Small intestine (tissue), 7 donors: ENCODE results near the gene THOC1. TPM values are rescaled to one million over a fixed set of nuclear protein-coding genes. Genes with fewer than 3 reads are reported as not detected.

Source experiments
- DNase-seq, 2 donors: peaks; one replicate each; pipeline versions ENCODE4 v3.0.0 to v3.0.0-alpha.2; 2013
- FAIRE-seq: peaks from 2 replicates; lab custom pipeline; 2012; peaks lifted over from hg19 to GRCh38; lab: Jason Lieb, UNC
- H3K27ac ChIP-seq, 3 donors: one replicate each; pipeline ENCODE4 v1.5.1; 2013; ENCODE audit warnings: low read length in 2 of 3, mild to moderate bottlenecking in 2 of 3, control low read depth in 1 of 3, inconsistent platforms in 1 of 3, low read depth in 1 of 3, moderate library complexity in 1 of 3
- H3K27me3 ChIP-seq, 3 donors: one replicate each; pipeline ENCODE4 v1.6.1; 2013; ENCODE audit warnings: low read length in 3 of 3, inconsistent platforms in 1 of 3; ENCODE audit not compliant: control insufficient read depth in 3 of 3, insufficient read depth in 3 of 3
- H3K36me3 ChIP-seq, 3 donors: one replicate each; pipeline ENCODE4 v1.6.1; 2013; ENCODE audit warnings: low read length in 3 of 3, inconsistent platforms in 1 of 3, low read depth in 1 of 3, mild to moderate bottlenecking in 1 of 3, moderate library complexity in 1 of 3; ENCODE audit not compliant: control insufficient read depth in 3 of 3, insufficient read depth in 2 of 3
- H3K4me1 ChIP-seq, 3 donors: one replicate each; pipeline ENCODE4 v1.6.1; 2013; ENCODE audit warnings: low read length in 2 of 3, inconsistent platforms in 1 of 3, low read depth in 1 of 3, mild to moderate bottlenecking in 1 of 3, moderate library complexity in 1 of 3; ENCODE audit not compliant: control insufficient read depth in 3 of 3, insufficient read depth in 2 of 3
- H3K4me3 ChIP-seq, 3 donors: one replicate each; pipeline ENCODE4 v1.5.1; 2013; ENCODE audit warnings: low read length in 3 of 3, control low read depth in 1 of 3, inconsistent platforms in 1 of 3, low read depth in 1 of 3, mild to moderate bottlenecking in 1 of 3, moderate library complexity in 1 of 3
- H3K9me3 ChIP-seq, 2 donors: one replicate each; pipeline ENCODE4 v1.6.1; 2013; ENCODE audit warnings: low read depth in 1 of 2, low read length in 1 of 2; ENCODE audit not compliant: control insufficient read depth in 2 of 2, insufficient read depth in 1 of 2
- WGBS, 3 donors: extraction: QIAGEN DNeasy Blood & Tissue Kit; methylation state at CpG; one replicate each; pipeline ENCODE4 v1.1.7; 2013; 5-methylcytosine and 5-hydroxymethylcytosine counted together
- polyA plus RNA-seq, 4 donors: library from polyadenylated mRNA; stranded (reverse) in 3 of 4; unstranded in 1 of 4; fragments of 200-250 nt in 3 of 4; fragments of 120-200 nt in 1 of 4; gene quantifications; one replicate each; pipeline versions ENCODE4 v1.2.1 to v1.2.3, GENCODE V29; 2013
- donor health status: healthy with polysubstance abuse.
- donor health status: control.
- donor health status: control.
- donor health status: Bipolar disorder and iron deficiency.
- donor health status: healthy.

The THOC1 gene
- polyA plus RNA-seq, 4 donors: 20.5 to 53.6 (median 23.5) TPM

GRCh38 chr18:217532-218336, 50.1 kb downstream of the THOC1 start:
- FAIRE-seq: no peak
- H3K4me3 ChIP-seq: no peak overlapping the region
- WGBS, 3 donors: 85 to 89% (median 85%) methylated on average over 5 of the region's 5 CpGs

GRCh38 chr18:215448-216010, 52.3 kb downstream of the THOC1 start:
- H3K4me1 ChIP-seq: peaks cover 0 to 4% (median 0%) of the 10 kb centered on the region in 3 donors
- peaks cover 16 to 20% (median 17%) of the 10 kb centered on the region in 3 donors for H3K36me3 ChIP-seq

More at GRCh38 chr18:217532-218336, 50.1 kb downstream of the THOC1 start:
- no peaks in the 10 kb centered on the region for H3K9me3 ChIP-seq
- peaks cover 9 to 16% (median 11%) of the 10 kb centered on the region in 3 donors for H3K36me3 ChIP-seq
- no peaks in the 10 kb centered on the region for H3K27me3 ChIP-seq
- peak in 1 of 2 donors; percentile 50 for DNase-seq
- H3K27ac ChIP-seq: no peak overlapping the region
- peaks cover 0 to 2% (median 0%) of the 10 kb centered on the region in 3 donors for H3K4me1 ChIP-seq

GRCh38 chr18:213966-214365, 53.9 kb downstream of the THOC1 start:
- peaks cover 16 to 19% (median 17%) of the 10 kb centered on the region in 3 donors for H3K36me3 ChIP-seq

More at GRCh38 chr18:215448-216010, 52.3 kb downstream of the THOC1 start:
- Histone ChIP-seq H3K9me3 (no peaks in the 10 kb centered on the region), H3K27me3 (no peaks in the 10 kb centered on the region), H3K4me3 (no peak overlapping the region), H3K27ac (no peak overlapping the region)
- FAIRE-seq (no peak), DNase-seq (no peak)
- WGBS, 3 donors: 80 to 86% (median 85%) methylated on average over 5 of the region's 5 CpGs

GRCh38 chr18:213505-213904, 54.3 kb downstream of the THOC1 start:
- FAIRE-seq (no peak), DNase-seq (no peak)
- Histone ChIP-seq H3K4me1 (peaks cover 0 to 4% (median 0%) of the 10 kb centered on the region in 3 donors), H3K27ac (no peak overlapping the region), H3K27me3 (no peaks in the 10 kb centered on the region), H3K9me3 (no peaks in the 10 kb centered on the region), H3K4me3 (no peak overlapping the region), H3K36me3 (peaks cover 15 to 19% (median 19%) of the 10 kb centered on the region in 3 donors)
- WGBS, 3 donors: 79 to 90% (median 89%) methylated on average over 4 of the region's 4 CpGs

More at GRCh38 chr18:213966-214365, 53.9 kb downstream of the THOC1 start:
- FAIRE-seq (no peak), DNase-seq (no peak)
- Histone ChIP-seq H3K9me3 (no peaks in the 10 kb centered on the region), H3K27me3 (no peaks in the 10 kb centered on the region), H3K27ac (no peak overlapping the region), H3K4me3 (no peak overlapping the region), H3K4me1 (peaks cover 0 to 4% (median 0%) of the 10 kb centered on the region in 3 donors)
- 71 to 74% (median 72%) methylated on average over 3 of the region's 3 CpGs for WGBS, 3 donors

GRCh38 chr18:212780-213179, 55.1 kb downstream of the THOC1 start:
- Histone ChIP-seq H3K9me3 (no peaks in the 10 kb centered on the region), H3K4me3 (no peak overlapping the region), H3K27me3 (no peaks in the 10 kb centered on the region), H3K36me3 (peaks cover 15 to 18% (median 17%) of the 10 kb centered on the region in 3 donors), H3K27ac (no peak overlapping the region), H3K4me1 (peaks cover 0 to 2% (median 0%) of the 10 kb centered on the region in 3 donors)
- FAIRE-seq: no peak
- WGBS, 3 donors: 76 to 88% (median 88%) methylated on average over 1 of the region's 1 CpG
- DNase-seq: no peak

- H3K27me3 ChIP-seq: no peaks in the 10 kb centered on the region
- peaks cover 0 to 2% (median 0%) of the 10 kb centered on the region in 3 donors for H3K4me1 ChIP-seq
- peaks cover 11 to 17% (median 13%) of the 10 kb centered on the region in 3 donors for H3K36me3 ChIP-seq
- no peaks in the 10 kb centered on the region for H3K9me3 ChIP-seq
- H3K27ac ChIP-seq: no peak overlapping the region
- no peak for FAIRE-seq
- DNase-seq: no peak
- H3K4me3 ChIP-seq: no peak overlapping the region
Observed at GRCh38 chr18:211582-211981, 56.3 kb downstream of the THOC1 start.

GRCh38 chr18:210733-211132, 57.1 kb downstream of the THOC1 start:
- FAIRE-seq (no peak), DNase-seq (no peak)
- Histone ChIP-seq H3K4me3 (no peak overlapping the region), H3K27me3 (no peaks in the 10 kb centered on the region), H3K27ac (no peak overlapping the region), H3K4me1 (peaks cover 0 to 2% (median 0%) of the 10 kb centered on the region in 3 donors), H3K36me3 (peaks cover 9 to 13% (median 11%) of the 10 kb centered on the region in 3 donors), H3K9me3 (no peaks in the 10 kb centered on the region)
- 94 to 96% (median 96%) methylated on average over 4 of the region's 4 CpGs for WGBS, 3 donors

- peaks cover 6 to 17% (median 8%) of the 10 kb centered on the region in 3 donors for H3K36me3 ChIP-seq
- FAIRE-seq (peak; percentile 81), DNase-seq (peak; percentile 37 to 52)
- no peaks in the 10 kb centered on the region for H3K27me3 ChIP-seq
- no peaks in the 10 kb centered on the region for H3K9me3 ChIP-seq
- 25 to 77% (median 38%) methylated on average over 1 of the region's 1 CpG for WGBS, 3 donors
- H3K4me1 ChIP-seq: peaks cover 0 to 2% (median 0%) of the 10 kb centered on the region in 3 donors
- no peak overlapping the region for H3K27ac ChIP-seq
- H3K4me3 ChIP-seq: no peak overlapping the region
Observed at GRCh38 chr18:210075-210474, 57.8 kb downstream of the THOC1 start.
